ENCODE data around the gene CDK9. TPM values are rescaled to one million over a fixed set of nuclear protein-coding genes. Genes with fewer than 3 reads are reported as not detected.
A peak's percentile ranks its signal among the peaks of the same experiment; 100 is the strongest.

The CDK9 gene
- total RNA-seq, 2 experiments from 2014 or later, result 86.2 to 91.6 TPM

DNA sequence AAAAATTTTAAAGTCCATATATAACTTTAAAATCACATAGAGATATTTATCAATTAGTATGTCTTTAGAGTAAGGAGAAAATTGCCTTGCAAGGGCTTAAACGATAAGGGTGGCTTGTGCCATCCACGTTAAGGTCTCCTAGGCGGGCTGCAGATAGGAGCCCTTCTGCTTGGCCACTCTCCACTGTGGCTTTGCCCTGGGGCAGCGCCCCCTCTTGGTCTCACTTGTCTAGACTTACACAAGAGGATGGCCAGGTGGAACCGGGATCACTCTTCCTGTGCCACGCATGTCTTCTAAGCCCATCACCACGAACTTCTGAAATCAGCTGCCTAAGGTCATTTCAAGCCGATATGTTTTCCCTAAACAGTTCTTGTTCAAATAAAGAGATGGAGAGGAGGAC is 19.8 kb downstream of the CDK9 start:
- no peak for ATAC-seq

DNA sequence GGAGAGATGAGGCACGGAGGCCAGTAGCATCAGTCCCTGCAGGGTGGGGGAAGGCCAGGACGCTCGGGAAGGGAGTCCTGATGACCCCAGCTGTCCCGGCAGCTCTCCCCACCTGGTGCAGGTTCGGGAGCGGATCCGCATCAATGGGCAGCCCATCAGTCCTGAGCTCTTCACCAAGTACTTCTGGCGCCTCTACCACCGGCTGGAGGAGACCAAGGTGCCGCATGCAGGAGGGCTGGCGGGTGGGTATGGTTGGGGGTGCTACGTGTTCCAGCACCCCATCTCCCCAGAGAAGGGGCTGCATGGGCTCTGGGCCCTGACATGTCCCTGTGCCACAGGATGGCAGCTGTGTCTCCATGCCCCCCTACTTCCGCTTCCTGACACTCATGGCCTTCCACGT is 21.0 kb downstream of the CDK9 start:
- Mint-ChIP-seq H3K27me3 (no peaks in the 10 kb centered on the region), H3K4me1 (ENCODE audit: low read depth) (peaks cover 19% of the 10 kb centered on the region), H3K36me3 (ENCODE audit: low read depth) (peaks cover 42% of the 10 kb centered on the region), H3K4me3 (no peak overlapping the region), H3K9me3 (no peaks in the 10 kb centered on the region), H3K27ac (no peak overlapping the region)
- intact Hi-C loops (cut with micrococcal nuclease), result no loop called here
- TF ChIP-seq, protein P1, sequence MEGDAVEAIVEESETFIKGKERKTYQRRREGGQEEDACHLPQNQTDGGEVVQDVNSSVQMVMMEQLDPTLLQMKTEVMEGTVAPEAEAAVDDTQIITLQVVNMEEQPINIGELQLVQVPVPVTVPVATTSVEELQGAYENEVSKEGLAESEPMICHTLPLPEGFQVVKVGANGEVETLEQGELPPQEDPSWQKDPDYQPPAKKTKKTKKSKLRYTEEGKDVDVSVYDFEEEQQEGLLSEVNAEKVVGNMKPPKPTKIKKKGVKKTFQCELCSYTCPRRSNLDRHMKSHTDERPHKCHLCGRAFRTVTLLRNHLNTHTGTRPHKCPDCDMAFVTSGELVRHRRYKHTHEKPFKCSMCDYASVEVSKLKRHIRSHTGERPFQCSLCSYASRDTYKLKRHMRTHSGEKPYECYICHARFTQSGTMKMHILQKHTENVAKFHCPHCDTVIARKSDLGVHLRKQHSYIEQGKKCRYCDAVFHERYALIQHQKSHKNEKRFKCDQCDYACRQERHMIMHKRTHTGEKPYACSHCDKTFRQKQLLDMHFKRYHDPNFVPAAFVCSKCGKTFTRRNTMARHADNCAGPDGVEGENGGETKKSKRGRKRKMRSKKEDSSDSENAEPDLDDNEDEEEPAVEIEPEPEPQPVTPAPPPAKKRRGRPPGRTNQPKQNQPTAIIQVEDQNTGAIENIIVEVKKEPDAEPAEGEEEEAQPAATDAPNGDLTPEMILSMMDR (IDR thresholded peaks at IDR 0.05), result no peak
- CTCF ChIA-PET, result interaction anchor here (2.6 kb wide), 1 partner anchor 37 kb away, joined by 6 read pairs; no protein-coding TSS in a partner anchor
- POLR2A ChIA-PET, result interaction anchor here (0.7 to 1.3 kb wide), 4 partner anchors 10 to 109 kb away, joined by 3 read pairs; no protein-coding TSS in a partner anchor
- no peak for ATAC-seq
- no peak for DNase-seq

More for the DNA sequence above, 19.8 kb downstream of the CDK9 start:
- Mint-ChIP-seq H3K27me3 (no peaks in the 10 kb centered on the region), H3K27ac (peak overlapping the region; percentile 71), H3K36me3 (ENCODE audit: low read depth) (peaks cover 37% of the 10 kb centered on the region), H3K9me3 (no peaks in the 10 kb centered on the region), H3K4me3 (no peak overlapping the region), H3K4me1 (ENCODE audit: low read depth) (peaks cover 25% of the 10 kb centered on the region)
- POLR2A ChIA-PET, result interaction anchor here (0.6 to 1.1 kb wide), 2 partner anchors 39 to 67 kb away, joined by 3 read pairs; no protein-coding TSS in a partner anchor
- intact Hi-C loops (cut with micrococcal nuclease), result no loop called here
- TF ChIP-seq, protein P1 (IDR thresholded peaks at IDR 0.05), result peak; percentile 47
- CTCF ChIA-PET, result interaction anchor here (1.1 to 2.6 kb wide), 4 partner anchors 18 to 71 kb away, joined by 3 to 13 read pairs (median 5); partner anchors contain the start of gene TOR2A
- DNase-seq, result peak; percentile 71

DNA sequence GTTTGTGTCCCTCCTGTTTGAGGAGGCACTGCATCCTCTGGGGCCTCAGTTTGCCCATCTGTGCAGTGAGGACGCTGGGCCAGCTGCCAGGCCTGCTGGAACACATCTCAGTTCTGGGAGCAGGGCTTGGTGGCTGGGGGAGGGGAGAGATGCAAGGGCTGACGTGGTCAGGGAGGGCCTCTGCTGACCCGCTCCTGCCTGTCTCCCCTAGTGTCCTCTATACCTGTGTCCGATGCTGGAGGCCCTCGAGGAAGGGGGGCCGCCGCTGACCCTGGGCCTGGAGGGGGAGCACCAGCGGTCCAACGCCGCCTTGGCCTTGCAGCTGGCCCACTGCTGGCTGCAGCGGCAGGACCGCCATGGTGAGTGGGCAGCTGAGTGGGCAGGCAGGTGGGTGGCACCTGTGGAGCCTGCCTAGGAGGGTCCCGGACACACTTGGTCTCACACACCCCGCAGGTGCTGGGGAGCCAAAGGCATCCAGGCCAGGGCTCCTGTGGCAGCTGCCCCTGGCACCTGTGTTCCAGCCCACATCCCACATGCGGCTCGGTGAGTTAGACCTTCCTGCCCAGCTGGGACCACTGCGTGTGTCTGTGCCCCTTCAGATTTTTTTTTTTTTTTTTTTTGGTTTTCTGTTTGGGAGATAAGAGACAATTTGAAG is 22.6 kb downstream of the CDK9 start:
- ChIA-PET POLR2A (interaction anchor here (0.6 to 1.7 kb wide), 9 partner anchors 10 to 146 kb away, joined by 3 to 5 read pairs (median 3); partner anchors contain the start of gene ENG), CTCF (no interaction called here)
- H3K9me3 Mint-ChIP-seq, result no peaks in the 10 kb centered on the region
- no peak overlapping the region for H3K4me3 Mint-ChIP-seq
- intact Hi-C loops (cut with micrococcal nuclease), result no loop called here
- no peak overlapping the region for H3K27ac Mint-ChIP-seq
- ATAC-seq (no peak), DNase-seq (no peak)
- no peaks in the 10 kb centered on the region for H3K27me3 Mint-ChIP-seq
- TF ChIP-seq, protein P1 (IDR thresholded peaks at IDR 0.05), result no peak
- H3K4me1 Mint-ChIP-seq (ENCODE audit: low read depth), result peaks cover 13% of the 10 kb centered on the region
- H3K36me3 Mint-ChIP-seq (ENCODE audit: low read depth), result peaks cover 42% of the 10 kb centered on the region

DNA sequence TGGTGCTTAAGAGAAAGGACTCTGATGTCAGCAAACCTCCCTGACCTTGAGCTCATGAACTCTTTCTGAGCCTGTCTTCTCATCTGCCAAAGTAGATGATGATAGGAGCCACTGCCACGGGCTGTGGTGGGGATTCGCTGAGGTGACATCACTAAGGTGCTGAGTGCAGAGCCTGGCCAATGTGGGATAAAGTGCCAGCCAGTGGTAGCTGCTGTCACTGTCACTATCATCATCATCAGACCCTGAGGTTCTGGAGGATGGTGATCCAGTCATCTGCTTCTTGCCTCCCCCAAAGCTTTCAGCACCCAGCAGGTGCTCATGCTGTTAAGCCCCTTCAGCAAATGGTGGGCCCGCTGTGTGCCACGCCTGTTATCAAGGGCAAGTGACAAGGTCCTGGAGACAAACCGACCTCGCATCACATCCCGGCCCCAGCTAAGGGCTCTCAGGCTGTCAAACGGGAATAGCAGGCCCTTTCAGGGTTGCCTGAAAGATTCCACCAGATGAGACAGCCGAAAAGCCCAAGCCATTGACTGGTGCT is 23.2 kb downstream of the CDK9 start:
- H3K27ac Mint-ChIP-seq, result no peak overlapping the region
- no peaks in the 10 kb centered on the region for H3K9me3 Mint-ChIP-seq
- no peaks in the 10 kb centered on the region for H3K27me3 Mint-ChIP-seq
- peaks cover 8% of the 10 kb centered on the region for H3K4me1 Mint-ChIP-seq (ENCODE audit: low read depth)
- ChIA-PET POLR2A (interaction anchor here (0.6 to 1.7 kb wide), 10 partner anchors 9 to 146 kb away, joined by 3 to 5 read pairs (median 3); partner anchors contain the start of gene ENG), CTCF (no interaction called here)
- no peak overlapping the region for H3K4me3 Mint-ChIP-seq
- peaks cover 40% of the 10 kb centered on the region for H3K36me3 Mint-ChIP-seq (ENCODE audit: low read depth)
- DNase-seq (peak; percentile 43), ATAC-seq (peak; percentile 40)
- intact Hi-C loops (cut with micrococcal nuclease), result no loop called here
- TF ChIP-seq, protein P1 (IDR thresholded peaks at IDR 0.05), result no peak
